SK-N-SH (cell line): ENCODE results near the gene TANGO6.

ENCODE experiments used
- CTCF ChIP-seq: fragments of 200-600 bp; sonication (generic); IDR thresholded peaks from 2 replicates; pipeline ENCODE4 v1.6.1; 2017; ENCODE audit warnings: antibody characterized with exemption, mild to moderate bottlenecking, moderate library complexity
- EP300 ChIP-seq, 2 experiments: IDR thresholded peaks; 2 replicates each; pipeline versions ENCODE4 v1.4.0 to v1.6.1; 2012; ENCODE audit warnings: borderline replicate concordance in 1 of 2, low read depth in 1 of 2, low read length in 1 of 2
- FOXM1 ChIP-seq: IDR thresholded peaks from 2 replicates; pipeline ENCODE4 v1.4.0; 2012; ENCODE audit warnings: low read depth, mild to moderate bottlenecking
- REST ChIP-seq: IDR thresholded peaks from 2 replicates; pipeline ENCODE4 v1.6.1; 2012; ENCODE audit warnings: mild to moderate bottlenecking, low read depth, low read length, moderate library complexity
- SIN3A ChIP-seq: IDR thresholded peaks from 2 replicates; pipeline ENCODE4 v1.6.1; 2012; ENCODE audit warnings: low read depth, mild to moderate bottlenecking, low read length, moderate library complexity, borderline replicate concordance
- USF2 ChIP-seq: fragments of 150-350 bp; IDR thresholded peaks from 2 replicates; pipeline ENCODE4 v1.6.1; 2017; ENCODE audit warnings: antibody characterized with exemption, low read length, low read depth, borderline replicate concordance

GRCh38 chr16:69115837-69116236 is 272.5 kb downstream of the TANGO6 start:
- TF ChIP-seq CTCF: no peak
- no peak for TF ChIP-seq EP300 (IDR thresholded peaks at IDR 0.05; ENCODE audit: borderline replicate concordance in 1 of 2, low read depth in 1 of 2, low read length in 1 of 2)
- TF ChIP-seq FOXM1: no peak
- no peak for TF ChIP-seq SIN3A
- no peak for TF ChIP-seq REST
- no peak for TF ChIP-seq USF2
